Mononuclear cell (primary cell): Measurements from ENCODE around the gene PLEKHA5. TPM values are rescaled to one million over a fixed set of nuclear protein-coding genes. Genes with fewer than 3 reads are reported as not detected.
"Not testable (repeated sequence)": the region's sequence is repeated elsewhere in the genome, so short reads cannot be mapped to it uniquely, and the experiment has no call there.

Experiments
- H3K27me3 ChIP-seq: 2 replicates; pipeline ENCODE4 v1.6.0; 2011; ENCODE audit warnings: low read length, control low read depth; ENCODE audit not compliant: insufficient read depth
- H3K4me1 ChIP-seq: 2 replicates; pipeline ENCODE4 v1.5.1; 2011; ENCODE audit warnings: mild to moderate bottlenecking, low read length, control low read depth; ENCODE audit not compliant: insufficient read depth
- H3K4me3 ChIP-seq: 2 replicates; pipeline ENCODE4 v1.5.1; 2011; ENCODE audit warnings: mild to moderate bottlenecking, low read length, moderate library complexity
- H3K9me3 ChIP-seq: 2 replicates; pipeline ENCODE4 v1.5.1; 2011; ENCODE audit warnings: low read depth, mild to moderate bottlenecking, control low read depth, low read length
- total RNA-seq: library from RNA; depleted of rRNA; stranded (reverse); fragments of >200 nt; gene quantifications from one replicate; pipeline ENCODE4 v1.2.3, GENCODE V29; 2012

The PLEKHA5 gene
- total RNA-seq, 1 donor: 4.2 TPM

- H3K4me3 ChIP-seq: no peak overlapping the region
- H3K4me1 ChIP-seq: no peaks in the 10 kb centered on the region
- no peaks in the 10 kb centered on the region for H3K9me3 ChIP-seq
- no peaks in the 10 kb centered on the region for H3K27me3 ChIP-seq
Observed at GRCh38 chr12:19217446-19217845, 87.9 kb downstream of the PLEKHA5 start.

GRCh38 chr12:19220205-19220604, 90.7 kb downstream of the PLEKHA5 start:
- H3K27me3 ChIP-seq: no peaks in the 10 kb centered on the region
- H3K4me1 ChIP-seq: no peaks in the 10 kb centered on the region
- no peak overlapping the region for H3K4me3 ChIP-seq
- H3K9me3 ChIP-seq: no peaks in the 10 kb centered on the region

- Histone ChIP-seq H3K4me1 (no peaks in the 10 kb centered on the region), H3K9me3 (no peaks in the 10 kb centered on the region), H3K27me3 (no peaks in the 10 kb centered on the region), H3K4me3 (no peak overlapping the region)
Observed at GRCh38 chr12:19220852-19221466, 91.4 kb downstream of the PLEKHA5 start.

- no peaks in the 10 kb centered on the region for H3K4me1 ChIP-seq
- H3K4me3 ChIP-seq: no peak overlapping the region
- H3K9me3 ChIP-seq: no peaks in the 10 kb centered on the region
- no peaks in the 10 kb centered on the region for H3K27me3 ChIP-seq
Observed at GRCh38 chr12:19222558-19222957, 93.0 kb downstream of the PLEKHA5 start.

GRCh38 chr12:19223018-19223417, 93.5 kb downstream of the PLEKHA5 start:
- H3K4me1 ChIP-seq: no peaks in the 10 kb centered on the region
- H3K27me3 ChIP-seq: no peaks in the 10 kb centered on the region
- no peak overlapping the region for H3K4me3 ChIP-seq
- no peaks in the 10 kb centered on the region for H3K9me3 ChIP-seq

- no peaks in the 10 kb centered on the region for H3K9me3 ChIP-seq
- no peaks in the 10 kb centered on the region for H3K4me1 ChIP-seq
- no peak overlapping the region for H3K4me3 ChIP-seq
- no peaks in the 10 kb centered on the region for H3K27me3 ChIP-seq
Observed at GRCh38 chr12:19223695-19224094, 94.2 kb downstream of the PLEKHA5 start.

- Histone ChIP-seq H3K4me1 (no peaks in the 10 kb centered on the region), H3K4me3 (no peak overlapping the region), H3K27me3 (no peaks in the 10 kb centered on the region), H3K9me3 (no peaks in the 10 kb centered on the region)
Observed at GRCh38 chr12:19224746-19225145, 95.2 kb downstream of the PLEKHA5 start.

- no peaks in the 10 kb centered on the region for H3K9me3 ChIP-seq
- no peaks in the 10 kb centered on the region for H3K4me1 ChIP-seq
- no peaks in the 10 kb centered on the region for H3K27me3 ChIP-seq
- no peak overlapping the region for H3K4me3 ChIP-seq
Observed at GRCh38 chr12:19227190-19227879, 97.8 kb downstream of the PLEKHA5 start.

GRCh38 chr12:19227880-19228210, 98.3 kb downstream of the PLEKHA5 start:
- Histone ChIP-seq H3K27me3 (no peaks in the 10 kb centered on the region), H3K4me3 (no peak overlapping the region), H3K9me3 (no peaks in the 10 kb centered on the region), H3K4me1 (no peaks in the 10 kb centered on the region)

- H3K4me1 ChIP-seq, H3K27me3 ChIP-seq, H3K9me3 ChIP-seq, H3K4me3 ChIP-seq: not testable (repeated sequence)
Observed at GRCh38 chr12:19229021-19229420, 99.5 kb downstream of the PLEKHA5 start.

GRCh38 chr12:19230299-19230866, 100.8 kb downstream of the PLEKHA5 start:
- Histone ChIP-seq H3K4me3 (no peak overlapping the region), H3K27me3 (no peaks in the 10 kb centered on the region), H3K9me3 (no peaks in the 10 kb centered on the region), H3K4me1 (peaks cover 5% of the 10 kb centered on the region)

- H3K4me1 ChIP-seq: peaks cover 5% of the 10 kb centered on the region
- no peaks in the 10 kb centered on the region for H3K9me3 ChIP-seq
- no peaks in the 10 kb centered on the region for H3K27me3 ChIP-seq
- H3K4me3 ChIP-seq: no peak overlapping the region
Observed at GRCh38 chr12:19230896-19231295, 101.4 kb downstream of the PLEKHA5 start.

GRCh38 chr12:19234171-19234704, 104.7 kb downstream of the PLEKHA5 start:
- no peaks in the 10 kb centered on the region for H3K9me3 ChIP-seq
- no peaks in the 10 kb centered on the region for H3K27me3 ChIP-seq
- H3K4me3 ChIP-seq: no peak overlapping the region

GRCh38 chr12:19234981-19235871, 105.7 kb downstream of the PLEKHA5 start:
- Histone ChIP-seq H3K4me1 (peaks cover 5% of the 10 kb centered on the region), H3K27me3 (no peaks in the 10 kb centered on the region), H3K4me3 (no peak overlapping the region), H3K9me3 (no peaks in the 10 kb centered on the region)

More at GRCh38 chr12:19234171-19234704, 104.7 kb downstream of the PLEKHA5 start:
- H3K4me1 ChIP-seq: peaks cover 5% of the 10 kb centered on the region

- no peaks in the 10 kb centered on the region for H3K9me3 ChIP-seq
- no peak overlapping the region for H3K4me3 ChIP-seq
- H3K4me1 ChIP-seq: peaks cover 10% of the 10 kb centered on the region
- no peaks in the 10 kb centered on the region for H3K27me3 ChIP-seq
Observed at GRCh38 chr12:19236656-19237055, 107.1 kb downstream of the PLEKHA5 start.
